Left renal pelvis (tissue), 4 donors: ENCODE measurements around the gene GMEB2. TPM values are rescaled to one million over a fixed set of nuclear protein-coding genes. Genes with fewer than 3 reads are reported as not detected.
"Not testable (repeated sequence)": the region's sequence is repeated elsewhere in the genome, so short reads cannot be mapped to it uniquely, and the experiment has no call there.

ENCODE experiments used
- DNase-seq, 4 donors: peaks; one replicate each; pipeline ENCODE4 v3.0.0-alpha.2; 2013; ENCODE audit warnings: low read depth in 4 of 4, low spot score in 3 of 4
- polyA plus RNA-seq, 4 donors: library from polyadenylated mRNA; unstranded; fragments of 120-200 nt; gene quantifications; one replicate each; pipeline ENCODE4 v1.2.1, GENCODE V29; 2013; ENCODE audit not compliant: insufficient read length in 4 of 4

GMEB2 gene, protein sequence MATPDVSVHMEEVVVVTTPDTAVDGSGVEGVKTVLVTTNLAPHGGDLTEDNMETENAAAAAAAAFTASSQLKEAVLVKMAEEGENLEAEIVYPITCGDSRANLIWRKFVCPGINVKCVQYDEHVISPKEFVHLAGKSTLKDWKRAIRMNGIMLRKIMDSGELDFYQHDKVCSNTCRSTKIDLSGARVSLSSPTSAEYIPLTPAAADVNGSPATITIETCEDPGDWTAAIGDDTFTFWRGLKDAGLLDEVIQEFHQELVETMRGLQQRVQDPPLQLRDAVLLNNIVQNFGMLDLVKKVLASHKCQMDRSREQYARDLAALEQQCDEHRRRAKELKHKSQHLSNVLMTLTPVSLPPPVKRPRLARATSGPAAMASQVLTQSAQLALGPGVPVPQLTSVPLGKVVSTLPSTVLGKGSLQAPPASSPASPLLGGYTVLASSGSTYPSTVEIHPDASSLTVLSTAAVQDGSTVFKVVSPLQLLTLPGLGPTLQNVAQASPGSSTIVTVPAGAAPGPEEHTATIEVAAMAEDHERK
- 10 to 100 TPM in 1 of 4 donors, 1 to 10 TPM in 3; 8.9 to 13.8 (median 9.3) TPM for polyA plus RNA-seq

DNA sequence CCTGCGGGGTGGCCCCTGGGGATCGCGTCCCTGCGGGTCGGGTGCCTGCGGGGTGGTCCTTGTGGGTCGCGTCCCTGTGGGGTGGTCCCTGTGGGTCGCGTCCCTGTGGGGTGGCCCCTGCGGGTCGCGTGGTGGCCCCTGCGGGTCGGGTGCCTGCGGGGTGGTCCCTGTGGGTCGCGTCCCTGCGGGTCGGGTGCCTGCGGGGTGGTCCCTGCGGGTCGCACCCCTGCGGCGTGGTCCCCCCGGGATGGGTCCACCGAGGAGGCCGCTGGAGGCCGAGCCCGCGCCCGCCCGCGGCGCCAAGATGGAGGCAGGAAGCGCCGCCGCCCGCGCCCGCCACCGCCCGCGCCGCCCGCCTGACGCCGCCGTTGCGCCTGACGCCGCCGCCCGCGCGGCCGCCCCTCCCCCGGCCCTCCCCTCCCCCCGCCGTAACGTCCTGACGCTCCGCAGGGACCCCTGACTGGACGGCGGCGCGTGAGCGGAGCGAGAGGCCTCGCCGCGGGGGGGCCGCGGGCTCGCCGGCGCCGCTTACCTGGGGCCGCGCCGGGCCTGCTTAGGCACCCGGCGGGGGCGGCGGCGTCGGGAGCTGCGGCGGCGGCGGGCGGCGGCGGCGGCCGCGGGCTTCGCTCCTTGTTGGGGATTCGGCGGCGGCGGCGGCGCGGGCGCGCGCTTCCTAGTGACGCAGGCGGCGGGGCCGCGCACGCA is at the start of gene GMEB2:
GMEB2 (minus strand) TSS at position 678 of the 705 bp plus-strand sequence. CDS start 7,704 bp downstream, outside the sequence.
- DNase-seq = peak in 2 of 4 donors; percentile 60

DNA sequence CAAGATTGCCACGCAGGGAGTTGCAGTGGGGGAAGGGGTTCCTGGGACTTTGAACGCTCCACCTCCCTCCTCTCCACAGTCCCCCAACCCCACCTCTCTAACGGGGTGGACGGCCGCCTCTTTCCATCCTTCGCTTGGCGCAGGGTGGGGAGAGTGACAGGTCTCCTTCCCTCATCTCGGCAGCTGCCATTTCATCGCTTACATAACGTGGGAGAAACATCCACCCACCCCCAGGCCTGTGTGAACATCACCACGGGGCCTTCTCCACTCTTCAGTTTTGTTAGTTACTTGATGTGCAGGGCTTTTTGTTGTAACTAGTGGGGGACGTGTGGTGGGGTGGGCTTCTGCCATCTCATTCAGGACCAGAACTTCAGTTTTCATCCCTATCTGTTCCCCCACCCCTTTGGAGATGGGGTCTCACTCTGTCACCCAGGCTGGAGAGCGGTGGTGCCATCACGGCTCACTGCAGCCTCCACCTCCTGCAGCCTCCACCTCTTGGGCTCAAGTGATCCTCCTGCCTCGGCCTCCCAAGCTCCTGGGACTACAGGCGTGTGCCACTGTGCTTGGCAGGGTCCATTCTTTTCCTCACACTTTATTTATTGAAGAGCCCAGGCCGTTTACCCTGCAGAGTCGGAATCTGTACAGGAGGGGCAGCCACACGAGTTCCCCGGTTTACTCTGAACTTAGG is 48.9 kb upstream of the GMEB2 start:
- no peak for DNase-seq

DNA sequence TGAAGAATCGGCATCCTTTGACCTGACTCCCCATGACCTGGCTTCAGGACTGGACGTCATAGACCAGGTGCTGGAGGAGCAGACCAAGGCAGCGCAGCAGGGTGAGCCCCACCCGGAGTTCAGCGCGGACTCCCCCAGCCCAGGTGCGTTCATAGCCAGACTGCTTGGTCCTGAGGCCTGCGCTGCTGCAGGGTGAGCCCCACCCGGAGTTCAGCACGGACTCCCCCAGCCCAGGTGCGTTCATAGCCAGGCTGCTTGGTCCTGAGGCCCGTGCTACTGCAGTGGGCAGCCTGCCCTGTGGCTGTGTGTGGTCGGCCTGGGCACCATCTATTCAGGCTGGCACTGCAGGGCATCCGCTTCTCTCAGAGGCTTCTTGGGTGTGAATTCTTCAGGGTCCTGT is 47.0 kb upstream of the GMEB2 start:
- no peak for DNase-seq

DNA sequence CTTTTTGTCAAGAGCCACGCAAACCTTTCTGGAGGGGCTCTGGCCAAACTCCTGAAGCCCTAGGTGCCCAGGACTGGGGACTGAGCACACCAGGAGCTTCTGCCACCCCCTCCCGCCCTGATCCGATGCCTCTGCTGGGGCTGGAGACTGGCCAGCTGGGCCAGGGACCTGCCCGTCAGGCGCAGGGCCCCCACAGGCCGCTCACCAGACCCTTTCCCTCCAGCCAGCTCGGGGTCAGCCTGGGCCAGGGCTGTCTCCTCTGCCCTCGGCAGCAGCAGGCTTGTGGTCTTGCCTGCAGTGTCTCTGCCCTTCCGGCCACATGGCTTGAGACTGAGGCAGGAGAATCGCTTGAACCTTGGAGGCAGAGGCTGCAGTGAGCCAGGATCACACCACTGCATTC is 45.8 kb upstream of the GMEB2 start:
- no peak for DNase-seq

DNA sequence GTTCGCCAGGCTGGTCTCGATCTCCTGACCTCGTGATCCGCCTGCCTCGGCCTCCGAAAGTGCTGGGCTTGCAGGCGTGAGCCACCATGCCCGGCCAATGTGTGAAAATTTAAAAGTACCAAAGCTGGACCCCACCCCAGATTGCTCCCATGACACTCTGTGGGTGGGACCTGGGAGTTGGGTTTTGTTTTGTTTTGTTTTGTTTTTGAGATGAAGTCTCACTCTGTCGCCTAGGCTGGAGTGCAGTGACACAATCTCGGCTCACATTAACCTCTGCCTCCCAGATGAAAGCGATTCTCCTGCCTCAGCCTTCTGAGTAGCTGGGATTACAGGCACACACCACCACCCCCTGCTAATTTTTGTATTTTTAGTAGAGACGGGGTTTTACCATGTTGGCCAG is 44.8 kb upstream of the GMEB2 start:
- DNase-seq = not testable (repeated sequence)

DNA sequence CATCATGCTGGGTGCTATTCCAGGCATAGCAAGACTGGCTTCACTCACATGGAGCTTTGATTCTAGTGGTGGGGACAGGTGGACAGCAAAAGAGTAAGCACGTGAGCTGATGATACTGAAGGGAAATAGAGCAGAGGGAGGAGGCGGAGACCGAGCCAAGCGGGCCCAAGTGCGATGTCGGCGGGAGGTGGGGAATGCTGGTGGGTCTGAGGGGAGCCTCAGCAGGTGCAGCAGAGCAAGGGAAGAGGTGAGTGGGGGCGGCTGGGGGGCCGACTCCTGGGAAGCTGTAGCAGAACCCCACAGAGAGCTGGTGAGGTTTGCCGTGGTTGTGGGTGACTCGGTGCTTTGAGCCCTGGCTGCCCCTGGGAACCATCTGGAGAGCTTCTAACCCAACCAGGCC is 41.5 kb upstream of the GMEB2 start:
- DNase-seq = no peak

DNA sequence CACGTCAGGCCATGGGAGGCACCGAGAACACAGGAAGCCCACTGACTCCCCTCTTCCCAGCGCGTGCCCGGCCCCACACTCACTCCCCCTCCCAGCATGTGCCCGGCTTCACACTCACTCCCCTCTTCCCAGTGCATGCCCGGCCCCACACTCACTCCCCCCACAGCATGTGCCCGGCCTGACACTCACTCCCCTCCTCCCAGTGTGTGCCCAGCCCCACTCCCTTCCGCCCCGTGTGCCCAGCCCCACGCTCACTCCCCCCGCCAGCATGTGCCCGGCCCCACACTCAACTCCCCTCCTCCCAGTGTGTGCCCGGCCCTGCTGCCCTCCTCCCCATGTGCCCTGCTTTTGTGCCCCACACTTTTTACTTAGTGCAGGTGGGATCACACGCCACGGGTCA is 41.0 kb upstream of the GMEB2 start:
- DNase-seq = no peak

DNA sequence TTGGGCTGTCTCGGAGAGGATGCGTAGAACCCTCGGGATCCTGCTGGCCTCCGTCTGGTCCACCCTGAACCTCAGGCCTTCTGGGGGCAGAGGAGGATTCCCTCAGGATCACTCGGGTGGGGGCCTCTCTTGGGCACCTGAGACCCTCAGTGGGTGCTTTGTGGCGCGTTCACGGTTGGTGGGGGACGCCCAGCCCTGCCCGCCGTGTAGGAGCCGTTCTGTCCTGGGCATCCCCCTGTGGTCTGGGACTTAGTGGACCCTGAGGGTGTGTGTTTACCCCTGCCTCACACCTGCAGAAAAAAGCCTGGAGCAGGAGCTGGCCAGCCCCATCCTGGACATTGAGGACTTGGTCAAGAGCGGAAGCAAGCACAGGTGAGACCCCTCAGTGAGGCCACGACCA is 38.8 kb upstream of the GMEB2 start:
- DNase-seq = no peak

DNA sequence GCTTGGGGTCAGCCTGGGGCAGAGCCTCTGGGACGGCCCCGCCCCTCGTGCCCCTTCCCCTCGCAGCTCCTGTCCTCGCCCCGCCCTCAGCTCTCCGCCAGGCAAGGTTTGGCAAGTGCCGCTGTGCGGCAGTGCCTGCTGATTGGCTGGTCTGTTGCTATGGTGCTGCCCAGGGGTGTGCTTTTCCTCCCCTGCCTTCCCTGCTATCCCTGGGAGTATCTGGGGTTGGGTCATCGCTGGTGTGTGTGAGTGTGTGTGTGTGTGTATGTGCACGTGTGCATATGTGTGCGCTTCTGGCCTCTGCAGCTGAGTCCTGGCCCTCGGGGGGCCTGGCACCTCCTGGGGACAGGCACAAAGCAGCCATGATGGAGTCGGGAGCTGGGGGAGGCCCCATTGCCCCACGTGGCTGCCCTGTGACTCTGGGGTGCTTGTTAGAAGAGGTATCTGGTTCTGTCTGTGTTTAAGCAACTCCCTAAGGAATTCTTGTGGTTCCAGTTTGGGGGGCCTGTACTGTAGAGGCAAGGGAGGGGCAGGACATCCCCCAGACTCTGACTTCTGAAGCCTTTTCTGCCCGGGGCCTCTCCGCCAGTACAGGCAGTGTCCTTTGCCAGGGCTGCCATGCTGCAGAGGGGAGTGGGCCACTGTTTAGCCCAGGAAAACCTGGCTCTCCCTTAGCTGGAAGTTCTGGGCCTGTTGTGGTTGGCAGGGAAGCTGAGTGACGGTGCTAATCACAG is 38.1 kb upstream of the GMEB2 start:
- DNase-seq = no peak

DNA sequence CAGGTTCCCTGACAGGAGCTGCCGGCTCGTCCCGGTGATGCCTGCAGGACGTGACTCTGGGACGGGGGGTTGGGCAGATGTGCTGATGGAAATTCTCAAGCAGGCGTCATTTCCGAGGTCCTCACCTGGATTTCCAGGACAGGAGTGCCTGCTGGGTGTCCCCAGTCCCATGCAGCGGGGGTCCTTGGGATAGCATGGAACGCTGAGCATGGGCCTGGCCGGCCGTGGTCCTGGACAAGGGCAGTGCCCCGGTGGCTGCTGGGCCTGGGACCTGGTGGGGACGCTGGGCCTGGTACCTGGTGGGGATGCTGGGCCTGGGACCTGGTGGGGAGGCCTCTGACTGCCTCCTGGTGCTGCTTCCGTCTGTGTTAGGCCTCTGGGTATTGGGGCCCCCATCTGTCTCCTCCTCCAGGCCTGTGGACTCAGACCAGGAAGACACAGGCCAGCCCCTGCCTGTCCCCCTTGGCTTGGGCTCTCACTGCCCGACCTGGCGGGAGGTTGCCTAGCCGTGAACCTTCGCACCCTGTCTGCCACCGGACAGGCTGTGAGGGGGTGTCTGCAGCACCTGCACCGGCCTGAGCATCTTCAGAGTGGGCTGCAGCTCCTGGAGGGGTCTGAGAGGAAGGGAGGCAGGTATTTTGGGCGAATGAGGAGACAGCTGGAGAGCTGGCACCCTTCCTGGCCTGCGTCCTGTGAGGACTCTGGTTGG is 37.4 kb upstream of the GMEB2 start:
- no peak for DNase-seq

DNA sequence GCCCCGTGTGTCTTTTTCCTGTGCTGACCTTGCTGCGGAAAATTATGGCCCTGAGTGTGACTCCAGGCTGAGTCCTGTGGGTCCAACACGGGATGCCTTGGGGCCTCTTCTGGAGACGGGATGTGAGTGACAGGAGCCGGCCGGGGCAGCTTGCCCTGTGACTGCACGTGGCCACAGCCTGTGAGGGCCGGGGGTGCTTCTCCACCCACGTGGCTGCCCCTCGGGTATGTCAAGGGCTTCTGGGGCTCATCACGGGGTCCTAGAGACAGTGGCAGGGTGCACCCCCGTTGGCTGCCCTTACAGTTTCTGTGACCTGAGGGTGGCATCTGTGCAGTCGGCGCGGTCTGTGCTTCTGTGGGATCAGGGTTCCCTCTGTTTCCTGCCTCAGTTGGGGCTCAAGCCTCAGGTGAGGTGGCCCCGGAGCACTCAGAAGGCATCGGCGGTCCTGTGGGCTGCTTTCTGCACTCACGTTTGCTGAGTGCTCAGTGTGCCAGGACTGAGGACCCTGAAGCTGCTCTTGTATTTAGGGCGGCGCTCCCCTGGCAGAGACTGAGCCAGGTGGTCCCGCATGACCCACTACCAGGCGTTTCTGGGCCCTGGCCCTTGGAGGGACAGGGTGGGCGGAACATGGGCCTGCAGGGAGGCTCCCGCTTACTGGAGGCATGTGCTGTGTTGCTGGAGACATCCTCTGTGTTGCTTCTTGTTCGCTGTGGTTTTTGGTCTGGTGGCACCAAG is 36.6 kb upstream of the GMEB2 start:
- DNase-seq = no peak

DNA sequence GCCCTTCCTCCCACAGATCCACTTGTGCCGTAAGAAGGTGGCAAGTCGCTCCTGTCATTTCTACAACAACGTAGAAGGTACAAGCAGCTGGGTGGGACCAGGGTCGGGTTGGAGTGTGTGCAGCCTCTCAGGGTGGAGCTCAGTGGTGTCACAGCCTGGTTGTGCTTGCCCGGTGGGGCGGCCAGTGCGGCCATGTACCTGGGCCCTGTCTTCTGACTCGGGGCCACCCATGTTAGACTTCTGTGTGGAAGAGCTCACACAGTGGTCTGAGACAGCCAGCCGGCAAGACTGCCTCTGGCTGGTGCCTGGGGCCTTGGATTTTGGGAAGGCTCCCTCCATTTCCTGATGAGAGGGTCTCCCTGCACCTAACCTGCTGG is 35.9 kb upstream of the GMEB2 start:
- no peak for DNase-seq

DNA sequence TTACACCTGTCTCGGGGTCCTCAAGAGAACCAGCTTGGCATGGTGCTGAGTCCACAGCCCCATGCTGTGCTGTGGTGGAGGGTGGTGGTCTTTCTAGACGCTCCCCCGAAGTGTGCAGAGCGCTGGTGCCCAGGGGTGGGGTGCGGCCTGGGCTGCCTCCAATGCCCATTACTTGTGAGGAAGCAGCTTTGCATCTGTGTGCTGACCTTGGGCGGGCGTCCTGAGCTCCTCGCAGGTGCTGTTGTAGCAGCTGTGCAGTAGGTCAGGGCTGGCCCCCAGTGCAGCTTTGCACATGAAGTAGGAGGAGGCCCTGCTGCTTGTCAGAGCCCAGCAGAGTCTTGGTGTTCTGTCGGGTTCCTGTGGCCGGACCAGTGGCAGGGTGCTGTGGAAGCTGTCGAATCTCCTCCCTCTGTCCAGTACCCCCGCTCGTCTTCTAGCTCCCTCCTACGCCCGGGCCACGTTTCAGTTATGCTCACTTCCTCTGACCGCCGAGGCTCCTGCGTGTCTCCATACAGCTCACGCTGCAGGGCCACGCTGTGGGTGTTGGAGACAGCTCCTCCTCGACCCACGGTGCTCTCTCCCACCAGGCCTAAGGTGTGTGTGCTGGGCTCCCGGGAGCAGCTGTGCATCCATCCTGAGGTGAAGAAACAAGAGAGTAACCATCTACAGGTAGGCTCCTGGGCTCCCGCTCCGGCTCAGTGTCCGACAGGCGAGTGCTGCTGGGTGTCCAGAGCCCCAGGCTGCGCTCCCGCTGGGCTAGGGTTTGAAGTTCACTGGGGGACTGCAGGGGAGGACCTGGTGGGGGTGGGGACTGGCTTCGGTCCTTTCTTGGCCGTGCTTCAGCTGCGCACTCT is 35.3 kb upstream of the GMEB2 start:
- DNase-seq = no peak

DNA sequence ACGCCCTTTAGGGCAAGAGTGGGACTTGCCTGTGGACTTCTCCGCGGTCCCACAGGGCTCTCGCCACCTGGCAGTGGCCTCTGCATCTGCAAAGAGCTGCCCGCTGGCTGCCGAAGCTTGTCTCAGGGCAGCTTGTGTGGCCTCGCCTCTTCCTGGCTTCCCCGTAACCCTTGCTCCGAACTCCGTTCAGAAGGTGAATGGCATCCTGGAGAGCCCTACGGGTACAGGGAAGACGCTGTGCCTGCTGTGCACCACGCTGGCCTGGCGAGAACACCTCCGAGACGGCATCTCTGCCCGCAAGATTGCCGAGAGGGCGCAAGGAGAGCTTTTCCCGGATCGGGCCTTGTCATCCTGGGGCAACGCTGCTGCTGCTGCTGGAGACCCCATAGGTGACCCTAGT is 34.2 kb upstream of the GMEB2 start:
- DNase-seq = no peak

DNA sequence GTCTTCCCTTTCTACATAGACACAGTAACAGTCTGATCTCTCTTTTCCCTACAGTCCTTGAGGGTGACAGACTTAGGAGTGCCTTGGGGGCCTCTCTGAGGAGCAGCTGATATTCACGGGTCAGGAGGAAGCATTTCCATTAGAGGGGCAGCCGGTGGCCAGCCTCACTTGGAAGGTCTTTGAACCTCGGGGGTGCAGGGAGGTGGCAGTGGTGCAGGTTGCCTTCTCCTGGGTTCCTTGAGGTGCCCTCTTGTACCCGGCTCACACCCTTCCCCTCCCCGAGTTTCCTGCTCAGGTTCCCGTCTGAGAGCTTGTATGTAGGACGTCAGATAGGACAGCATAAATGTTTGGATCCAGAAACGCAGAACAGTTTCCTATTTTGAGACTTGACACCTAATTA is 33.7 kb upstream of the GMEB2 start:
- no peak for DNase-seq

DNA sequence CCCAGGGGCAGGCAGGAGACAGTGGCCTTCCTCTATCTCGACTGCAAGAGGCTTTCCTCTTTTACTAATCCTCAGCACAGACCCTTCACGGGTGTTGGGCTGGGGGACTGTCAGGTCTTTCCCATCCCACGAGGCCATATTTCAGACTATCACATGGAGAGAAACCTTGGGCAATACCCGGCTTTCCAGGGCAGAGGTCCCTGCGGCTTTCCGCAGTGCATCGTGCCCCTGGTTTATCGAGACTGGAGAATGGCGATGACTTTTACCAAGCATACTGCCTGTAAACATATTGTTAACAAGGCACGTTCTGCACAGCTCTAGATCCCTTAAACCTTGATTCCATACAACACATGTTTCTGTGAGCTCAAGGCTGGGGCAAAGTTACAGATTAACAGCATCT is 33.3 kb upstream of the GMEB2 start:
- not testable (repeated sequence) for DNase-seq

DNA sequence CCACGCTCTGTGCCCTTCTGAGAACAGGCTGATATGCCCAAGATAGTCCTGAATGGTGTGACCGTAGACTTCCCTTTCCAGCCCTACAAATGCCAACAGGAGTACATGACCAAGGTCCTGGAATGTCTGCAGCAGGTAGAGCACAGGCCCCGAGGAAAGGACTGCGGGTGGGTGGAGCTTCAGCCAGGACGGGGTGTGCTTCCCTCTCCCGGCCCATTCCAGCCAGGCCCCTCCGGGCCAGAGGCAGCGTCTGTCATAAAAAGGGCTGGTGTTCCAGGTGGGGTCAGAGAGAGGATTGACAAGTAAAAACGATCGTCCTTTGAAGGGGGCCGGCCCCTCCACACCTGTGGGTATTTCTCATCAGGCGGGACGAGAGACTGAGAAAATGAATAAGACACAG is 32.5 kb upstream of the GMEB2 start:
- DNase-seq = no peak

DNA sequence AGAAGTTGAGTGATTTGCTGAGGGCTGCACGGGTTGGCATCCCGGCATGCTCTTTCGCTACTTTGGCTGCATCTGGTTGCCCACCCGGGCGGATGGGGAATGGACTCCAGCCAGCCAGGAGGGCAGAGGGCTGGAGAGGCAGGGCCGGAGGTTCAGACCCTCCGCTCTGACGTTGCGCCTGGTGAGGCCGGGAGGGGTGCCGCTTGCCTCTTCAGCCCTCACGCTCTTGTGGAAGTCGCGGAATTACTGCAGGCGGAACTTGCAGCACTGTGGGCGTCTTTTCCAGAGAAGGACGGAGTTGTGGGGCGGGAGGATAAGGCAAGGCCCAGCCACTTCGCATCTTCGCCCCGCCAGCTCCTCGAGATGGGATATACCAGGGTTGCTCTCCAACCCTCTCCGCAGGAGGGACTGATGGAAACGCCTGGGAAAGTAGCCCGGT is 31.9 kb upstream of the GMEB2 start:
- DNase-seq = no peak
